Hematopoietic multipotent progenitor cell treated with erythropoietin and hydrocortisone succinate and interleukin-3 and kit ligand, for 6 days (in vitro differentiated cells): ENCODE results near the gene ITPR1.

Source experiments
- DNase-seq: peaks from one replicate; pipeline ENCODE4 v3.0.0-alpha.2; 2015

Gene ITPR1

DNA sequence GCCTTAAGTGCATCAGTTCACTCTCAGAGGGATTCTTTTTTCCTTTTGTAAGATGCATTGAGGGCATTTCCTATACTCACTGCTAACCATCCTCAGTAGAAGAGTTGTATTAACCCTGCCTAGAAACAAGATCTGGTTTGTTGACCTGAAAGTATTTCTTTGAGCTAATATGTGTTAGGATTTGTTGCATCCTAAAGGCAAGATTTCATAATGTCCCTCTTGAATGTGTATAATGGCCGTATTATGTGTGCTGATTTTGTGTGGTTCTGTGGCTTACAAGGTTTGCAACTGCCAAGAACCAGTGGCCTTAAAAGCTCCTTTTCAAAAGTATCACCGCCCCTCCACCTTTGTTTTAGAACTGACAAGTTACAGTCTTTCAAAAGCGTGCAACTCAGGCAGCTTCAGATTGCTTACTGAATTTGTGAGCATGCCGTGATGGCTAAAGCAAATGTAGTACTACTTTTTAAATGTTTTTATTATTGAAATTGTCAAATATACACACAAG, 304.1 kb downstream of the ITPR1 start:
- no peak for DNase-seq

DNA sequence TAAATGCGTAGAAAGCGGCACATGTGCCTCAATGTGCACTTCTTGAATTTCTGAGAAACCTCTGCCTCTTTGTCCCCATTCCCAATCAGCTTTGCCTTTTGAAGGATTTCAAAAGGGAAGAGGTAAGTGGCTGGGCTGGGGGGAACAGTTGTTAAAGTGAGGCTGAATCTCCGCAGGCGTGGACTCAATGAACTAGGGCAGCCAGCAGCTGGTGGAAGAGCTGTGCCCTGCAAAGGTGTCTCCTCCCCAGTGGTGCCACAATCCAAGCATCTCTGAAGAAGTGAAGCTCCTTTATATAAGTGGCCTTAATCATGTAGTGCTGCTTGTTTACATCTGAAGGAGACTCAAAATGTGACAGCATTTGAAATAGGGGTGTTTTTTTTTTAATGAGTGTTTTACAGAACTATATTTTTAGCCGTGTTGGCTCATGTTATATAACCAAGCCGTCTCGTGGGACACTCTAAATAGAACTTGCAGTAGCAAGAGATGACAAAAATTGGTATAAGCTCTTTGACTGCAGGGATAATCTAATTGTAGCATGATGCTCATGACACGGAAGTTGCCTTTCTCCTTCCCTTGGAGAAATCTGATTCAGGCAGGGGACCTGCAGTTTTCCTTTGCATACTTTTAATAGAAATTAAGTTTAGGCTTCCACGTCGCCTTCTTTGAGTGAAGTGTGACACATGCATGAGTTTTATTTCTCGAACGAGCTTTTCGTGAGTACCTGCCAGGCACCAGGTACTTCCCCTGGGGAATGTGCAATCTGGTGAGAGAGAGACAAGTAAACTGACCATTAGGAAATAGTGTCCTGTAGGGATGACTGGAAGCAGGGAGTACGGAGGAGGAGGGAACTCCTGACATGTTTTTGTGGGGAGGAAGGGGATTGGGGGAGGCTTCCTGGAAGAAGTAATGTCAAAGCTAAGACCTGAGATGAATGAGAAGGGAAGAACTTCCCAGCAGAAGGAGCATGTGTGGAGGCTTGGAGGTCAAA, 306.4 kb downstream of the ITPR1 start:
- DNase-seq: no peak

DNA sequence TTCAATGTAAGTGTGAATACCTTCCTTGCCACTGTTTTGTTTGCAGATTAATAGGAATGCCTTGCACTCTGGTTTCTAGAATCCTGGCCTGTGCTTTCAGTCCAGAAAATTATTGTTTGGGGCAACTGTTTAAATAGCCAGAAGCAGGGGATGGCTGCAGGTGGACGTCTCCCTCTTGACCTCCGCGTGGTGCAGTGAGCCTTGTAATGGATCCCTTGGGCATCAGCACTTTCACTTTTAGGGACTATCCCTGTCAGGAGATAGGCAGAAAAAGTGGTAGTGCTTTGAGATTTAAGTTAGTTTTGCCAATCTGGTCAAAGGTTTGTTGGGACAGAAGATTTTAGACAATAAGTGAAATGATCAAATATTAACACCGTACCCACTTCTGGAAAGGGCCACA, 307.4 kb downstream of the ITPR1 start:
- DNase-seq: no peak

DNA sequence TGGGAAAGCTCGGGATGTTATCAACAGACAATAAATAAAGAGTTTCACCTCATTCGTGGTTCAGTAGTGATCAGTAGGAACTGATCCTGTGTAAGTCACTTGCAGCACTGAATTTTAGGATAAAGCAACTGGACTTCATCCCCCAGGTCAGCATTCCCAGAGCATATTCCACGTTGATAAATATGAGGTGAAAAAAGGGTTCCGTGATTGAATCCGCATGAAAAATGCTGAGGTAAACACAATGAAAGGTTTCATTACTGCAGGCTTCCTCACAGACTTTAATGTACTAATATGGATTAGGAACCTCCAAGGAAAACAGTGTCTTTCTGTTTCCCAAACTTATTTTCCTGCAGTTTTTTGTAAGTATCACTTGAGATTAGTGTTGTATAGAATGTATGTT, 308.7 kb downstream of the ITPR1 start:
- DNase-seq: no peak

DNA sequence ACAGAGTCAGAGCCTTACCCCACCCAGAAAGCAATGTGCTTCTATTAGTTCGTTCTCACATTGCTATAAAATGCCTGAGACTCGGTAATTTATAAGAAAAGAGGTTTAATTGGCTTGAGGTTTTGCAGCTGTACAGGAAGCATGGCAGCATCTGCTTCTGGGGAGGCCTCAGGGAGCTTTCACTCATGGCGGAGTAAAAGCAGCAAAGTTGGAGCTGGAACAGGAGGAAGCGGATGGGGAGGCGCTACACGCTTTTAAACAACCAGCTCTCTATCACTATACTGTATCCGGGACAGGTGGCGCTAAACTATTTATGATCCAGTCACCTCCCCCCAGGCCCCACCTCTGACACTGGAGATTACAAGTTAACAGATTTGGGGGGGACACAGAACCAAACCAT, 309.8 kb downstream of the ITPR1 start:
- DNase-seq: no peak

DNA sequence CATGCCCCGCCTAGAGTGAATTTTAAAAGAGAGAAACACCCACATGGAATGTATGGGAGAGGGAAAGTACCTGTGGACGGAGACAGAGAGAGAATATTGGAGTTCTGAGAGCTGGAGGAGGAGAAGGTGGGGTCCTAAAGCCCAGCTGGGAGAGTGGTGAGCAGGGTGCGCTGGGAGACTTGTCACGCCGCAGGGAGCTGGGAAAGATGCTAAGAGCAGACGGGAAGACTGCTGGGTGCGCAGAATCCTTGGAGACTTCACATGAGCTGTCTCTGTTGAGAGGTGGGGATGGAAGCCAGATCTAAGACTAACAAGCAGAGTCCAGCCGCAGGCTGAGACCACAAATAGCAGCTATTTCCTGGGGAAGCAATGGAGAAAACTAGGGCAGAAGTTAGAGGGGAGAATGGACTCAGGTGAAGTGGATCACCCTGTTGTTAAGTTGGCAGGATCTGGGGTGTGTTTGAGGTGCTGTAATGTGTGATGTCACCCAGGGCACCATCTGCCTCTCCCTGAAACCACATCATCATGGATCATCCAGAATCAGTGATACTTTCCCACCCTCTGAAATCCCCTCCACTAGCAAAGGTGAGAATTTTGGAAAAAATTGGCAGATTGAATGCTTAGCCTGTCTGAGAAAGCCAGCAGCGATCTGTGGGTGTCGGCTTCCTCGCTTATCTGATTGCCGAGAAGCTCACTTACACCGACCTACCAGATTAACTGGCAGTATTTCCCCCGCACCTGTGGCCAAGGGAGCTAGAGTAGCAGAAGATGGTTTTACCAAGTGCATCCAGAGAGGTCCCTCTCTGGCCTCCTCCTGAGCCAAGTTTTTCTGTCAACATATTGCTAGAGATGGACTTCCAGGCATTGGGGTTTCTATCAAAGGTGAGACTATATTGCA, 311.3 kb downstream of the ITPR1 start:
- no peak for DNase-seq

DNA sequence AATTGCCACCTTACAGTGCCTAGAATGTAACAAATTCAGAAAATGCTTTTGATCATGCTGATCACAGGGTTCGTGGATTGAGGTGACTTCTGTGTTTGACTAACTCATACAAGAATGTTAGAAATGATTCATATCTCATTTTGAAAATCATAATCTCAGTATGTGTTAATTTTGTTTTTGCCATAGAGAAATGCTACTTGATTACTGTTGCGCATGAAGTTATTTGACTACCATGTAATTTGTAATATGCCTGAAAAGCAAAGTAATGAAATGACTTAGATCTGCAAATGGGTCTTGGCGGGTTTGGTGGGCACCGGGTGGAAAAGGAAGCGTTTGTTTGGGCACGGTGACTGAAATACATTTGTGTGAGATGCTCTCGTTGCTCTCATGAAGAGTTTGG, 312.5 kb downstream of the ITPR1 start:
- no peak for DNase-seq

DNA sequence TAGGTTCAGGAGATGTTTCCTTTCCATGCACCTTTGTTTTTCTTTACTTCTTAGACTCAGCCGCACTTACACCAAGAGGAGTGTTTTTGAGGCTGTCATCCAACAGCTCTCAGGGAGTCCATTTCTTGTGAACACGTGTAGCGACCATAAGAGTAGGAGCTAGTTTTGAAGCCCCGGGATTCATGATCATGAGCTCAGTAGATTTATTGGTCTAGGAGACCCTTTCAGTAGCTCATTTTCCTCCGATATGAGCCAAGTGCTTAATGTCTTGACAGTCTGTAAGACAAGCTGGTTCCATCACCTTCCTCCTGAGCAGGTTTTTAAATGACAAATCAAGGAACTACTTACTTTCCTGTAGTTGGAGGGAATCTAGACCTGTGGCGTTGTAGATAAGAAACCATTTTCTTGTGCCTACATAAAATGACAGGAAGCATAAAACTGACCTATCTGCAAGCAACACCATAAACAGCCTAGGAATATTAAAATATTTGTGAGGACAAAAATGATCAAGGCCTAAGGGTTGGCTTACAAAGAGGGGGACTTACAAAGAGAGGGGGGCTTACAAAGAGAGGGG, 313.5 kb downstream of the ITPR1 start:
- peak; percentile 22 for DNase-seq

DNA sequence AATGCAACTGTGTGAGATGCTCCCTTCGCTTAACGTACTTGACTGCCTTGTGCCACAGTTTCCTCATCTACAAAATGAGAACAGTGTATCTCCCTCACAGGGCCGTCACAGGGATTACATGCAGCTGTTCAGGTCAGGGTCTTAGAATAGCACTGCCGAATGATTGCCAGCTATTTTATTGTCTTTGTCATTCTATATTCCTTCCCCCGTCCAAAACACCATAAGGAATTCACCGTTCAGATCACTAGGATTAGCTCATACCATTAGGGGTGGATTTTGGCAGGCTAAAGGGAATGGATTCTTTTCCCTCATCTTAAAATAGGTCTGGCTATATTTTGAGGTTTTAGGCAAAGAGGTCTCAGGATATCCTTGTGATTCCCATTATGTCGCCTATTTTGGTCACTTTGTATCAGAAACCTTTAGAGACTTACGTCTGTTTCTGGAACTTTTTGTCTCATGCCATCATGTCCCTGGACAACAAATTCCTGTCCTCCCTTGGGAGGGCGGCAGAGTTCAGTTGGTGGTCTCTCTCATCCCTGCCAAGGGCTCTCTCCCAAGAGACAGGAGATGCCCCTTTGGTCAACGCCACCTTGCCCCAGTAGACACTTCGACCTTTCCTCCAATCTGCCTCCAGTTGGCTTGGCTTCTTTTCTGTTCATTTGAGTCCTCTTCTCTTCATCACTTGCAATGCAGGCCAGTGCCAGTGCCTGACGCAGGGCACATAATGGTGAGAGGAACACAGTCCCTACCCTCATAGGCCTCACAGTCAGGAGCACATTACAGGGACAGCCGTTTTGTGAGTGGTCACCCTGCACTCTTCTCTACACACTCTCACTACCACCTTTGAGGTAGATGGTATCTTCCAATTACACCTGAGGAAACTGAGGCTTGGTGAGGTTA, 314.5 kb downstream of the ITPR1 start:
- no peak for DNase-seq

DNA sequence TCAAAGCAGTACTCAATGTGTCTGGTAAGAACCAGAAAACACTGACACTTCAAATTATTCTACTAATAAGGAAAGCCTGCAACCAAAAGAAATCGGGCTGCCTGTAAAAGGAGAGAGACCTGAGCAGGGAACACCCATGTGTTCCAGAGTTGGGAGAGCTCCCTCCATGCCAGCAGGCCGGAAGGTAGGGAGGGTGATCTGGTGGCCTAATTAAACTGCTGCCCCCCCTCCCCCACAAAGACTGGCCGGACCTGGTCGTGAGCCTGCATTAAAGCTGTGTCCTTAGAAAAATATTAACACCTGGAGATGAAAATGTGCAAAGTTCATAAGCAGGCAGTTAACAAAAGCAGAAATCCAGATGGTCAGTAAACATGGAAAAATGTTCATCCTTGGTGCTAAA, 315.5 kb downstream of the ITPR1 start:
- DNase-seq: no peak

DNA sequence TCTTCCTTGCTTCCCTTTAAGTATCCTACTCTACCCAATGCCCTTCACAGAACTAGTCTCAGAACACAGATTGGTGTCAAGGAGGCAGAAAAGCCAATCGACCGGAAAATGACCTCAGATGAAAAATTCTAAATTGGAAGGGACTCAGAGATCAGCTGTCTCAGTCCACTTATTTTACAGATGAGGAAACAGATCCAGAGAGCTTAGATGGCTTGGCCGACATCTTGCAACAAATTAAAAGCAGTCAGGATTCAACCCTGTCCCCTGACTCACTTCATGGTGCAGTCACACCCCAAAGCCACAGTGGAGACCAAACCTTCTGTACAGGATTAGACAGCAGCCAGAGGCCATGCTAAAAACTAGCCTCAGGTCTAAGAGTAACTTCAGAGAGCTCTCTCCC, 316.8 kb downstream of the ITPR1 start:
- DNase-seq: no peak

DNA sequence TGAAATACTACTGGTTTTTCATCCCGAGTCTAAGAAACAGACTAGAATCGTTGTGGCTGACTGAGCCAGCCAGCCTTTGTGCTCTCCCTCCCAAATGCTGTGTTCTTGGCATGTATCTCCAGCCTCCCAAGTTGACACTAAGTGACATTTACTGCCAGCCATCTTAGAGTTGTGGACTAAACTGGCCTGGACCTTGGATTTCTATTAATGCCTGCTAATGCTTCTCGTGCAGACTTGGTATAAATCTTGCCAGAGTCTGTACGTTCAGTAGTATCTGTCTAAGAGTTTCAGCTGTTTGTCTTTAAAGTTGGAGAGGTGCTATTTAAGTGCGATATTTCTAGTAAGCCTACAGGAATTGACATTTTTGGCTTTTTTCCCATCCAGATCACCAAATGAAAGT, 319.4 kb downstream of the ITPR1 start:
- DNase-seq: no peak

DNA sequence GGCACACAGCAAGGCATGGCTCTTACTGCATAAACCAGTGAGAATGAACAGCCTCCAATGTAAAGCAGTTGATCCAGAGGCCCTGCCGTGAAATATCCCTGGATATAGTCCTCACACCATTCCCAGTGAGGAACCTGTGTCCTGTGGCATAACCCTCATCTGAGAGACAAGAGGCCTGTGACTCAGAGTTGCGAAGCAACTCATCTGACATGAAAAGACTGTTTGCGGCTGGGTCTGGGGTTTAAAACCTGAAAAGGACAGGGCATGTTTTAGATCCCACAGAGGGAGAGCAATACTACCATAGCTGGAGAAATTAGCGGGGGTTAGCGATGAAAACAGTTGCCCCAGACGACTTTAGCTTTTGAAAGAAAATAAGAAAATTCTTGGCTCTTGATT, 320.8 kb downstream of the ITPR1 start:
- no peak for DNase-seq

DNA sequence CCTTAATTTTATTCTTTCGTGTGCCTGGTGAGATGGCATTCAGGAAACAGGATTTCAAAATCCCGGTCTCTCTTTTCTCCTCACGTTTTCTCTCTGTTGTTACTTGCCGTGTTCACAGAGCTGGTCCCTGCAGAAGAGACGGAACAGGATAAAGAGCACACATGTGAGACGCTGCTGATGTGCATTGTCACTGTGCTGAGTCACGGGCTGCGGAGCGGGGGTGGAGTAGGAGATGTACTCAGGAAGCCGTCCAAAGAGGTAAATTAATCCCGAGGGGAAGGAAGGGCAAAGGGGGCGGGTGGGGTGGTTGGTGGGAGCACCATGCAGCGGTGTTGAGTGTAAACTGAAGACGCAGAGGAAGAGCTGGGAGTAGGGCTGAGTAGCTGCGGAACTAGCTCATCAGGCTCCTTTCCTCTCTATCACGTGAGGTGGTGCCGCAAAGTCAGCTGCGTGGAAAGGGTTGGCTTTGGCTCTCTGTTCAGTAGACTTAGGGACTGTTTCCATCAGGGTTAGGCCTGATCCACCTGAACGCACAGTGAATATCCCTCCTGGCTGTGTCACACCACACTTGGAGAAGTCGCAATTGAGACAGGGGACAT, 321.3 kb downstream of the ITPR1 start:
- DNase-seq: peak; percentile 77

DNA sequence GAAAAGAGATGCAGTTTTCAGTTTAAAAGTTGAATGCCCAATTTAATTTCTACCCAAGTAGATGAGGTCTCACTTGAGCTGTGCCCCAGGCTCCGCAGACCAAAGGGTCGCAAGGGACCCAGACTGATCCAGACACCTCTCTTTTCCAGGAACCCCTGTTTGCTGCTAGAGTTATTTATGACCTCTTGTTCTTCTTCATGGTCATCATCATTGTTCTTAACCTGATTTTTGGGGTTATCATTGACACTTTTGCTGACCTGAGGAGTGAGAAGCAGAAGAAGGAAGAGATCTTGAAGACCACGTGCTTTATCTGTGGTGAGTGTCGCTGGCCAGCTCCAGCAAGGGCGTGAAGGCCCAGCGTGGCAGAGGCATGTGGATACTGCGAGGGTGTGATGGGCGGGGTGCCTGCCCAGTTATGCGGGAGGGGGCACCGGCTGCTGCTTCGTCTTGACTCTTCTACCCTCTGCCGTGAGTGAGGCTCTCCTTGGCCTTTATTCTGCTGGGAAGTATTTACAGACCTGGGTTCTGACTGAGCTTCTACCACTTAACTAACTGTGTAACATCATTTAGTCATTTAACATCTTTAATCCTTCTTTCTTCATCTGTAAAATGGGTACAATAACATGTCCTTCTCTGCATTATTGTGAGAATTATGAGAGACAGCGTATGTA, 321.9 kb downstream of the ITPR1 start:
- peak; percentile 26 for DNase-seq

DNA sequence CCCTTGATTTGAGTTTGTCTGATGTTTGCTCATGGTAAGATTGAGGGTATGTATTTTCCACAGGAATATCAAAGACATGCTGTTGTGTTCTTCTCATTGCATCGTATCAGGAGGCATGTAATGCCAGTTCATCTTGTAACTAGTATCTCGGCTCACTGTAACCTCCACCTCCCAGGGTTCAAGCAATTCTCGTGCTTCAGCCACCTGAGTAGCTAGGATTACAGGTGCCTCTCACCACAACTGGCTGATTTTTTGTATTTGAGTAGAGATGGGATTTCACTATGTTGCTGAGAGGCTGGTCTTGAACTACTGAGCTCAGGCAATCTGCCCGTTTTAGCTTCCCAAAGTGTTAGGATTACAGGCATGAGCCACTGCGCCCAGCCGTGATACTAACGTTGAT, 323.2 kb downstream of the ITPR1 start:
- no peak for DNase-seq

DNA sequence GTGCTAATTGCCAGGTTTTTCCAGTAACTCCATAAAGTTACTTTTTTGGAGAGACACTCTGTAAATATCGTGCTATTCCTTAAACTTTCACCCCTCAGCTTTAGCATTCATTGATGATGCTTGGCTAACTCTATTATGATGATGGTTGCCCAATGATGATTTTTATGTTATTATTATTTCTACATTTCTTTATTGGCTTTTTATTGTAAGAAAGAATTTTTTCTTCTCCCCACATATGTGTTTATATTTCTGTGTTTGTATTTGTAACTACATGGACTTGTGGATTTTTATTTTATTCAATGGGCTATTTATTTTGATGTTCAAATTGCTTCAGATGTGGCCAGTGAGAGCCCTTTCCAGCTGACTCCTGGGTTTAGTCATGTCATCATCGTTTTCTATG, 323.6 kb downstream of the ITPR1 start:
- DNase-seq: no peak

DNA sequence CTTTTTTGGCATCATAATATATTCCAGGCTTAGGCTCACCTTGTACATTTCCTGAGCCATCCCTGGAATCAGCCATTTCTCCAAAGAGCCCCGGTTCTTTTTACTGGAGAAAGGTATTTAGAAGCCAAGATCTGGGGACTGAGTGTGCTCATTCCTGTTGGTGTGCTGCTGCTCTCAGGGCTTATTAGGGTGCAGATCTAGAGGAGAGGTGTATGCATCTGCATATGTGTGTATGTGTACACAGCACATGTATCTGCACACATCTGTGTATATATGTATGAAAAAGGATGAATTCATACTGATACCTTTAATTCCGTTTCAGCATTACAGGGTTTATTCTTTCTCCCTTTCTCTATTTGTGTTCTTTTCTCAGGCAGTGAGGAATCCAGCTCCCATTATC, 324.0 kb downstream of the ITPR1 start:
- DNase-seq: no peak

DNA sequence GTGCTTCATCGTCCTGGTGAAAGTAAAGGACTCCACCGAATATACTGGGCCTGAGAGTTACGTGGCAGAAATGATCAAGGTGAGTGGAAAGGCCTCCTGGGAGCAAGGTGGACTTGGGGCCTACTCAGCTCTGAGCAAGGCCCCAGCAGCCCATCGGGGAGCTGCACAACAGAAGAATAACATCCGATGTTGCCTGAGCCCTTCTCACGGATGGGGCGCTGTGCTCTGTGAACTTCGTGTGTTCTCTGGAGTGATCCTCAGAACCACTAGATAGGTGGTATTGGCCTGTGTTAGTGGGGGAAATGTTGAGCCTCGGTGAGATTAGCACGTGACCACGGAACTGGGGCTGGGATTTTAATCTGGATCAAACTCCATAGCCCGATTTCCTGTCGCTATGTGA, 325.0 kb downstream of the ITPR1 start:
- no peak for DNase-seq

DNA sequence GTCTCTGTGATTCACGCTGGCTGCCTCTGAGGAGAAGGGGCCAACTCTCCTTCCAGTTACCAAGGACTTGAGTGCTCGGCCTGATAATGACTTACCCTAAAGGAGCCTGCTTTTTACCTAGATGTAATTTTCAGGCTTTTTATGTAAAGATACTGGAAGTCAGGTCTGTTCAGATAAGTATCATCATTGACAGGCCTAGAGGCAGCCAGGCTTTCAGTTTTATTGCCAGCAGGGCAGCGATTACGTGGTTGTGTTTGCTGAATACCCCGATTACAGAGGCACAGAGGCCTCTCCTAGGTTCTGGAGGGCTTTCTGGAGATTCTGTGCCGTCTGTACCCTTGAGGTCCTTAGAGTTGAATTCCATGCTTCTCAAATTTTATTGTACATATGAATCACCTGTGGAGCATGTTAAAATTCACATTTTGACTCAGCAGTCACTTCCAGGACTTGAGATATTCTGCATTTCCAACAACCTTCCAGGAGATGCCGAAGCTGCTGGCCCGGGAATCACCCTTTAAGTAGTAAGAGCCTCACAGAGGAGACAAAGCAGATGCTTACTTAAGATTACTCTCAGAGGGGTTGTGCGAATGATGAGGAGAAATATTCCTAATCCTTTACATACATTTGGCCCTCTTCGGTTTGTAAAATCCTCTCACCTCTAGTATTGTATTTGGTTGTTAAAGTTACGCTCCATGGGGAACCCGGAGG, 326.0 kb downstream of the ITPR1 start:
- no peak for DNase-seq

DNA sequence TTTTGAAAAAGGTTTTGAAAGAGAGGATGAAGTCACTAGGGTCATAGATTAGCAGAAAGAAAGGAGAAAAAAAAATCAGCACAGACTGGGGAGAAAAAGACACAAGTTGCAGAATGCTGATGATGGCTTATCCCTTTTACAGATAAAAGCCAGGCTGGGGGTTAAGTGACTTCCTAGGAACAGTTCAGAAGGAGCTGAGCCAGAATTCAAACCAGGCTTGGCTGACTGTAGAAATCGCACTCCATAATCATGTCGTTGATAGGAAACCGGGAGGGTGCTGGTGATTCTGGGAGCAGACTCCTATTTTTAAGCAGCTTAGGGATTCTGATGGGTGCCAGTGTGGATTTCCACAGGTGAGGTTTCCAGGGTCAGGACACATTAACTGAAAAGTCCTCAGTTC, 326.6 kb downstream of the ITPR1 start:
- DNase-seq: no peak
